OCI-LY7 (cell line): Measurements from ENCODE around the gene ATP8B3.

ENCODE experiments used
- CTCF ChIP-seq: fragments of 200-600 bp; sonication (generic); conservative IDR thresholded peaks from 2 replicates; pipeline ENCODE4 v1.5.1; 2014; ENCODE audit warnings: mild to moderate bottlenecking, antibody characterized with exemption, low read length, moderate library complexity, mixed read lengths
- EZH2phosphoT487 ChIP-seq: fragments of 200-600 bp; sonication (generic); IDR thresholded peaks from 2 replicates; pipeline ENCODE4 v1.6.1; 2018; ENCODE audit warnings: low read depth, borderline replicate concordance, mild to moderate bottlenecking, mixed run types, antibody characterized with exemption, low read length, moderate library complexity, mixed read lengths

- TF ChIP-seq CTCF, result peak; percentile 94
- no peak for TF ChIP-seq EZH2phosphoT487
Measured at GRCh38 chr19:1848399-1849131, 36.5 kb upstream of the ATP8B3 start, which contains the start of gene REXO1.
